B cell (primary cell): ENCODE results near the gene DNAH10.

Experiments used
- CTCF ChIP-seq: fragments of 200-600 bp; IDR thresholded peaks from one replicate; pipeline ENCODE4 v1.8.0; 2022; ENCODE audit warnings: antibody characterized with exemption, mild to moderate bottlenecking
- EZH2 ChIP-seq: IDR thresholded peaks from 2 replicates; pipeline ENCODE4 v1.6.1; 2012; ENCODE audit warnings: borderline replicate concordance, low read depth, mild to moderate bottlenecking, moderate library complexity, low read length; ENCODE audit not compliant: insufficient read depth, poor library complexity, severe bottlenecking

GRCh38 chr12:123845881-123846280 lies 83.8 kb downstream of the DNAH10 start:
- TF ChIP-seq CTCF (no peak), EZH2 (no peak)
